ENCODE data around the gene ZNF701.
"Not testable (repeated sequence)": the region's sequence is repeated elsewhere in the genome, so short reads cannot be mapped to it uniquely, and the experiment has no call there.

- not testable (repeated sequence) for TF ChIP-seq CTCF (IDR thresholded peaks at IDR 0.05; ENCODE audit: control extremely low read depth in 1 of 3, insufficient read depth in 1 of 3, low read depth in 1 of 3, low read length in 3 of 3); ASH2L (IDR thresholded peaks at IDR 0.05; ENCODE audit: low read length); POLR2A (IDR thresholded peaks at IDR 0.05; ENCODE audit: control extremely low read depth in 1 of 2, low read depth in 2 of 2, low read length in 2 of 2); EGR1 (IDR thresholded peaks at IDR 0.05; ENCODE audit: borderline replicate concordance, low read depth, low read length); POLR2AphosphoS5 (IDR thresholded peaks at IDR 0.05; ENCODE audit: low read depth, low read length); NRF1 (IDR thresholded peaks at IDR 0.05; ENCODE audit: low read depth, low read length); SRF (IDR thresholded peaks at IDR 0.05; ENCODE audit: low read depth, low read length); EZH2 (IDR thresholded peaks at IDR 0.05; ENCODE audit: low read depth, low read length, severe bottlenecking); GABPA (IDR thresholded peaks at IDR 0.05; ENCODE audit: borderline replicate concordance, insufficient read depth, low read length)
These were observed 23.4 kb downstream of the ZNF701 start for GRCh38 chr19:52593441-52593840.
